H1 (cell line): ENCODE results near the gene FGGY. TPM values are rescaled to one million over a fixed set of nuclear protein-coding genes. Genes with fewer than 3 reads are reported as not detected.

Source experiments
- CTCF ChIA-PET: fragments of 300-600 bp; sonication (Branson Sonifier 250); formaldehyde crosslinking; loops from one replicate; lab custom pipeline; 2021; ENCODE audit not compliant: partially characterized antibody; lab: Charles Lee
- POLR2A ChIA-PET: fragments of 300-600 bp; sonication (Branson Sonifier 250); formaldehyde crosslinking; loops from one replicate; lab custom pipeline; 2021; ENCODE audit warnings: inconsistent platforms; ENCODE audit not compliant: partially characterized antibody; lab: Charles Lee
- DNase-seq, 2 experiments: peaks; one replicate each; pipeline versions ENCODE4 v3.0.0 to v3.0.0-alpha.2; 2010 to 2022; ENCODE audit warnings: low spot score in 2 of 2, low read depth in 1 of 2, mixed read lengths in 1 of 2
- FAIRE-seq: peaks from 2 replicates; lab custom pipeline; 2011; peaks lifted over from hg19 to GRCh38; lab: Jason Lieb, UNC
- H2AFZ ChIP-seq: 2 replicates; pipeline ENCODE4 v1.8.1; 2012; ENCODE audit warnings: low read length, inconsistent platforms
- H2AK5ac ChIP-seq: 2 replicates; pipeline ENCODE4 v1.6.1; 2013; ENCODE audit warnings: low read depth, low read length
- H2BK120ac ChIP-seq: replicated peaks from 2 replicates; pipeline ENCODE3; 2013; ENCODE audit warnings: low read depth, low read length, inconsistent platforms
- H2BK12ac ChIP-seq: 2 replicates; pipeline ENCODE4 v1.6.1; 2013; ENCODE audit warnings: low read depth, low read length
- H2BK15ac ChIP-seq: 2 replicates; pipeline ENCODE4 v1.6.1; 2013; ENCODE audit warnings: low read length
- H2BK20ac ChIP-seq: 2 replicates; pipeline ENCODE4 v1.6.1; 2013; ENCODE audit warnings: low read length
- H2BK5ac ChIP-seq: 2 replicates; pipeline ENCODE4 v1.6.1; 2013; ENCODE audit warnings: low read depth, low read length
- H3K14ac ChIP-seq: 2 replicates; pipeline ENCODE4 v1.6.1; 2013; ENCODE audit warnings: inconsistent platforms; ENCODE audit not compliant: insufficient read length
- H3K18ac ChIP-seq: 2 replicates; pipeline ENCODE4 v1.6.1; 2013; ENCODE audit warnings: low read length; ENCODE audit errors: extremely low read depth
- H3K23ac ChIP-seq: 2 replicates; pipeline ENCODE4 v1.6.1; 2013; ENCODE audit warnings: inconsistent platforms; ENCODE audit not compliant: insufficient read length
- H3K23me2 ChIP-seq: 2 replicates; pipeline ENCODE4 v1.6.1; 2013; ENCODE audit warnings: low read depth, low read length
- H3K27ac ChIP-seq: 2 replicates; pipeline ENCODE4 v1.6.1; 2011; ENCODE audit warnings: low read depth, low read length, inconsistent platforms
- H3K27me3 ChIP-seq, 4 experiments: replicated peaks in 1 of 4; 1 replicate in 1 of 4; 2 replicates in 3 of 4; pipeline versions ENCODE4 v1.6.1 to v1.8.1; 2011 to 2013; ENCODE audit warnings: low read length in 3 of 4, mild to moderate bottlenecking in 3 of 4, inconsistent platforms in 2 of 4, mixed read lengths in 2 of 4, moderate library complexity in 1 of 4; ENCODE audit not compliant: control insufficient read depth in 3 of 4, insufficient read depth in 3 of 4; ENCODE audit errors: extremely low read depth in 1 of 4
- H3K36me3 ChIP-seq, 4 experiments: 2 replicates each; pipeline versions ENCODE4 v1.6.1 to v1.8.1; 2011 to 2013; ENCODE audit warnings: mild to moderate bottlenecking in 4 of 4, low read length in 3 of 4, moderate library complexity in 2 of 4, control low read depth in 1 of 4, inconsistent platforms in 1 of 4; ENCODE audit not compliant: insufficient read depth in 4 of 4, control insufficient read depth in 2 of 4
- H3K4ac ChIP-seq: replicated peaks from 2 replicates; pipeline ENCODE3; 2013; ENCODE audit warnings: low read length, low read depth, mixed read lengths, inconsistent platforms; ENCODE audit not compliant: insufficient read length
- H3K4me1 ChIP-seq, 4 experiments: replicated peaks in 1 of 4; 1 replicate in 1 of 4; 2 replicates in 3 of 4; pipeline versions ENCODE4 v1.6.1 to v1.8.1; 2011 to 2013; ENCODE audit warnings: low read length in 3 of 4, inconsistent platforms in 2 of 4, mixed read lengths in 1 of 4; ENCODE audit not compliant: insufficient read depth in 4 of 4, control insufficient read depth in 3 of 4
- H3K4me2 ChIP-seq, 2 experiments: 2 replicates each; pipeline versions ENCODE4 v1.6.1 to v1.8.1; 2011 to 2013; ENCODE audit warnings: low read depth in 2 of 2, low read length in 2 of 2, control low read depth in 1 of 2, inconsistent platforms in 1 of 2, mild to moderate bottlenecking in 1 of 2; ENCODE audit not compliant: insufficient read depth in 1 of 2
- H3K4me3 ChIP-seq, 4 experiments: fragments of 200-600, 300-600 bp in 1 of 4; sonication (generic), shearing (Covaris generic), sonication (Bioruptor Twin) in 1 of 4; 2 replicates each; pipeline versions ENCODE4 v1.5.1 to v1.8.1; 2011 to 2016; ENCODE audit warnings: low read length in 4 of 4, low read depth in 3 of 4, control low read depth in 2 of 4, inconsistent platforms in 2 of 4, mild to moderate bottlenecking in 2 of 4, mixed read lengths in 1 of 4, moderate library complexity in 1 of 4; ENCODE audit not compliant: insufficient read depth in 2 of 4; ENCODE audit errors: extremely low read depth in 1 of 4
- H3K56ac ChIP-seq: replicated peaks from 2 replicates; pipeline ENCODE3; 2013; ENCODE audit warnings: low read depth, mild to moderate bottlenecking, mixed read lengths, low read length, inconsistent platforms; ENCODE audit not compliant: insufficient read length
- H3K79me1 ChIP-seq: 2 replicates; pipeline ENCODE4 v1.6.1; 2013; ENCODE audit warnings: low read depth, low read length, control low read depth
- H3K79me2 ChIP-seq, 2 experiments: 2 replicates each; pipeline versions ENCODE4 v1.6.1 to v1.8.1; 2012 to 2013; ENCODE audit warnings: low read length in 2 of 2, mild to moderate bottlenecking in 2 of 2, inconsistent platforms in 1 of 2; ENCODE audit not compliant: insufficient read depth in 2 of 2, control insufficient read depth in 1 of 2
- H3K9ac ChIP-seq, 4 experiments: replicated peaks in 1 of 4; 1 replicate in 1 of 4; 2 replicates in 3 of 4; pipeline versions ENCODE4 v1.6.1 to v1.8.1; 2011 to 2013; ENCODE audit warnings: low read depth in 3 of 4, low read length in 3 of 4, control low read depth in 2 of 4, mild to moderate bottlenecking in 2 of 4, moderate library complexity in 2 of 4, inconsistent platforms in 1 of 4; ENCODE audit errors: extremely low read depth in 1 of 4
- H3K9me3 ChIP-seq, 2 experiments: 2 replicates each; pipeline versions ENCODE4 v1.6.1 to v1.8.1; 2012 to 2013; ENCODE audit warnings: mild to moderate bottlenecking in 2 of 2, moderate library complexity in 2 of 2, control low read depth in 1 of 2, inconsistent platforms in 1 of 2, low read depth in 1 of 2, low read length in 1 of 2, mixed read lengths in 1 of 2; ENCODE audit not compliant: insufficient read depth in 2 of 2
- H4K20me1 ChIP-seq, 2 experiments: replicated peaks in 1 of 2; 2 replicates each; pipeline versions ENCODE3 to v1.8.1; 2011 to 2013; ENCODE audit warnings: inconsistent platforms in 2 of 2, low read length in 2 of 2, mild to moderate bottlenecking in 1 of 2; ENCODE audit not compliant: insufficient read depth in 2 of 2, control insufficient read depth in 1 of 2
- H4K5ac ChIP-seq: 2 replicates; pipeline ENCODE4 v1.6.1; 2013; ENCODE audit warnings: low read length, low read depth, mixed read lengths, inconsistent platforms; ENCODE audit not compliant: insufficient read length
- H4K8ac ChIP-seq: 2 replicates; pipeline ENCODE4 v1.8.0; 2013; ENCODE audit warnings: mild to moderate bottlenecking, moderate library complexity, low read length, inconsistent platforms; ENCODE audit not compliant: insufficient read depth; ENCODE audit errors: extremely low read depth
- H4K91ac ChIP-seq: replicated peaks from 2 replicates; pipeline ENCODE3; 2013; ENCODE audit warnings: low read length, mixed read lengths, inconsistent platforms; ENCODE audit not compliant: insufficient read length
- CHD2 ChIP-seq: IDR thresholded peaks from 2 replicates; pipeline ENCODE4 v1.6.1; 2012; ENCODE audit warnings: low read length, improper control_type of control experiment
- SAP30 ChIP-seq: fragments of 300-600 bp; sonication (generic); IDR thresholded peaks from 2 replicates; pipeline ENCODE4 v1.7.1; 2012; ENCODE audit warnings: low read length, moderate library complexity, mild to moderate bottlenecking, inconsistent platforms; ENCODE audit not compliant: insufficient read depth, insufficient replicate concordance
- SIRT6 ChIP-seq: IDR thresholded peaks from one replicate; pipeline ENCODE4 v1.7.1; 2012; ENCODE audit warnings: low read length, inconsistent platforms
- SRF ChIP-seq: IDR thresholded peaks from 2 replicates; pipeline ENCODE4 v1.6.1; 2011; ENCODE audit warnings: mild to moderate bottlenecking, low read depth, low read length, moderate library complexity
- WGBS, 2 experiments: shearing (Covaris generic) in 1 of 2; methylation state at CpG; one replicate each; pipeline versions ENCODE4 v1.1.6 to v1.1.7; 2013 to 2015; ENCODE audit warnings: low lambda C conversion rate in 2 of 2, mixed read lengths in 2 of 2, inconsistent platforms in 1 of 2, low coverage in 1 of 2, missing lambda C conversion rate in 1 of 2; ENCODE audit not compliant: insufficient replicate concordance in 2 of 2, insufficient coverage in 1 of 2, insufficient read length in 1 of 2; ENCODE audit errors: extremely low coverage in 1 of 2, missing lambda C conversion rate in 1 of 2; 5-methylcytosine and 5-hydroxymethylcytosine counted together
- polyA plus RNA-seq, 7 experiments: library from polyadenylated mRNA; depleted of rRNA in 3 of 7; stranded (reverse) in 5 of 7; unstranded in 2 of 7; fragments of >200 nt in 5 of 7; fragments of 200-250 nt in 2 of 7; gene quantifications; 1 replicate in 5 of 7; 2 replicates in 1 of 7; 4 replicates in 1 of 7; pipeline versions ENCODE4 v1.2.1 to v1.2.3, GENCODE V29; 2011 to 2013; ENCODE audit warnings: missing spikeins in 2 of 7, mixed read lengths in 2 of 7
- total RNA-seq: library from RNA; stranded (reverse); fragmentation: NEBNext Ultra II Directional; extraction: Animal tissue kit (Norgen Biotek cat#: 25700); gene quantifications from 2 replicates; pipeline ENCODE4 v1.2.1, GENCODE V29; 2021

FGGY gene
- total and polyA plus RNA-seq, 2 of the 8 experiments (the other 6 are each of a cell fraction or from before 2014, with no cell fraction given): 10.3 to 12.5 TPM

DNA sequence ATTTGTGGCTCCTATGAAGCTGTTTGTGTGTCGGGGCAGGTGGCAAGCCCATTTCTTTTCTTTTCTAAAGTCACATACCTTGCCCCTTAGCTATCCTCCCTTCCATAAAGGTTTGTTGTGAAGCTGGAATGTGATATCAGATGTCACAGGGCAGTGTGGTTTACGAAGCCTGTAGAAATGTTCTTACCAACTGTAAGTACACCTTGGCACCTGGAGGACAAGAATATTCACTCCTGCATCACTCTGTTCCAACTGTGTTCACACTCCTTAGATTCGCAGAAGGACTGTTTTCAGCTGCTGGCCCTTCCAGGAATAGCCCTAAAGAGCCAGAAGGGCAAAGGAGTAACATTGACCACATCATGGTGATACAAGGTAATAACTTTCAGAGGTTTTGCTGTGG lies 176.9 kb downstream of the FGGY start:
- POLR2A ChIA-PET: no interaction called here
- Histone ChIP-seq H3K79me2 (no peaks in the 10 kb centered on the region), H4K5ac (no peak overlapping the region), H4K91ac (no peak overlapping the region), H3K4me2 (no peak overlapping the region), H3K9ac (no peak overlapping the region), H3K27me3 (peaks cover 0 to 1% (median 0%) of the 10 kb centered on the region in 4 experiments; a peak in 1 of 7 replicates), H2BK20ac (no peak overlapping the region), H3K4me3 (no peak overlapping the region), H2BK5ac (no peak overlapping the region), H3K14ac (no peak overlapping the region), H3K9me3 (peaks cover 0 to 3% of the 10 kb centered on the region in 2 experiments; a peak in 1 of 4 replicates), H2AK5ac (no peak overlapping the region), H2AFZ (no peak overlapping the region), H4K8ac (no peak overlapping the region), H3K56ac (no peak overlapping the region), H3K79me1 (no peaks in the 10 kb centered on the region), H3K4me1 (peaks cover 0 to 3% (median 0%) of the 10 kb centered on the region in 4 experiments; a peak in 1 of 7 replicates), H3K36me3 (no peaks in the 10 kb centered on the region), H3K23me2 (no peaks in the 10 kb centered on the region), H3K27ac (no peak overlapping the region), H2BK15ac (no peak overlapping the region), H3K23ac (no peak overlapping the region), H2BK120ac (no peak overlapping the region), H3K18ac (no peak overlapping the region), H3K4ac (no peak overlapping the region), H2BK12ac (no peak overlapping the region), H4K20me1 (no peaks in the 10 kb centered on the region)
- TF ChIP-seq SAP30 (no peak), SRF (no peak), CHD2 (no peak), SIRT6 (no peak)
- DNase-seq: no peak
- 95% methylated on average over 3 of the region's 3 CpGs; no CpG with 5 or more reads in 1 of the 2 experiments for WGBS, 2 experiments
- CTCF ChIA-PET: interaction anchor here (1.4 kb wide), 1 partner anchor 18 kb away, joined by 3 read pairs; no protein-coding TSS in a partner anchor
- no peak for FAIRE-seq
